Panc1 (cell line): ENCODE data around the gene ATP6V0A4. TPM values are rescaled to one million over a fixed set of nuclear protein-coding genes. Genes with fewer than 3 reads are reported as not detected.

Experiments used
- ATAC-seq: fragments of 200-7000 bp; cut with Tn5 transposase; 2 replicates; pipeline ENCODE4 v1.9.1; 2020; ENCODE audit warnings: mild to moderate bottlenecking, moderate library complexity
- BruUV-seq: library from RNA; stranded (reverse); fragments of 400-500 nt; replicated peaks from 2 replicates; lab custom pipeline; 2021; lab: Mats Ljungman, UMichigan
- CTCF ChIA-PET: fragments of 300-600 bp; sonication (Branson Sonifier 250); formaldehyde crosslinking; loops from one replicate; lab custom pipeline; 2022; ENCODE audit warnings: antibody characterized with exemption; lab: Charles Lee
- POLR2A ChIA-PET: fragments of 300-600 bp; sonication (Branson Sonifier 250); formaldehyde crosslinking; loops from one replicate; lab custom pipeline; 2022; ENCODE audit warnings: antibody characterized with exemption; lab: Charles Lee
- DNase-seq: peaks from one replicate; pipeline ENCODE4 v3.0.0-alpha.2; 2010; ENCODE audit warnings: low read depth, low spot score
- H3K27ac ChIP-seq: 2 replicates; pipeline ENCODE4 v1.5.1; 2011; ENCODE audit warnings: mild to moderate bottlenecking, low read length, inconsistent platforms
- H3K27me3 ChIP-seq: fragments of 200-500 bp; sonication (Bioruptor generic); 2 replicates; pipeline ENCODE4 v1.6.0; 2014; ENCODE audit warnings: low read length, inconsistent platforms; ENCODE audit not compliant: control insufficient read depth, insufficient read depth
- H3K36me3 ChIP-seq: fragments of 200-500 bp; sonication (Bioruptor generic); 2 replicates; pipeline ENCODE4 v1.5.1; 2014; ENCODE audit warnings: inconsistent platforms, mild to moderate bottlenecking, low read length, moderate library complexity; ENCODE audit not compliant: control insufficient read depth, insufficient read depth
- H3K4me1 ChIP-seq: 2 replicates; pipeline ENCODE4 v1.5.1; 2011; ENCODE audit warnings: inconsistent platforms, mild to moderate bottlenecking, low read length, moderate library complexity; ENCODE audit not compliant: control insufficient read depth, insufficient read depth
- H3K4me3 ChIP-seq, 2 experiments: 2 replicates each; pipeline ENCODE4 v1.5.1; 2011 to 2012; ENCODE audit warnings: low read depth in 2 of 2, low read length in 2 of 2, mild to moderate bottlenecking in 2 of 2, inconsistent platforms in 1 of 2, moderate library complexity in 1 of 2
- H3K9me3 ChIP-seq: fragments of 200-500 bp; sonication (Bioruptor generic); 2 replicates; pipeline ENCODE4 v1.5.1; 2014; ENCODE audit warnings: low read depth, mild to moderate bottlenecking, inconsistent platforms, low read length, moderate library complexity; ENCODE audit not compliant: control insufficient read depth, insufficient read depth
- POLR2AphosphoS5 ChIP-seq: IDR thresholded peaks from 2 replicates; pipeline ENCODE4 v1.6.1; 2012; ENCODE audit warnings: mild to moderate bottlenecking, low read depth, low read length, moderate library complexity
- SIN3A ChIP-seq: IDR thresholded peaks from 2 replicates; pipeline ENCODE4 v1.6.1; 2012; ENCODE audit warnings: low read depth, mild to moderate bottlenecking, low read length, moderate library complexity, borderline replicate concordance; ENCODE audit not compliant: insufficient read depth
- TCF7L2 ChIP-seq: IDR thresholded peaks from 2 replicates; pipeline ENCODE4 v1.6.1; 2011; ENCODE audit warnings: mild to moderate bottlenecking, low read depth, low read length, inconsistent platforms
- in situ Hi-C: cut with HindIII; loops from 2 replicates; pipeline ENCODE4 v1.10.0; 2016; ENCODE audit warnings: low sequenced_read_pairs, low pct_unique_long_range_greater_than_20kb
- intact Hi-C: fragments of 100-400 bp; cut with micrococcal nuclease; formaldehyde crosslinking; loops from one replicate; pipeline ENCODE4 v1.10.0; 2022; ENCODE audit not compliant: unreplicated experiment
- total RNA-seq: library from RNA; stranded (reverse); gene quantifications from one replicate; pipeline ENCODE4 v1.2.1, GENCODE V29; 2021; ENCODE audit not compliant: unreplicated experiment
- TF ChIP-seq, protein P1 (sequence below): fragments of 450-650 bp; IDR thresholded peaks from 2 replicates; pipeline ENCODE4 v1.5.1; 2017; ENCODE audit warnings: mild to moderate bottlenecking
- TF ChIP-seq, protein P2 (sequence below), 2 experiments: IDR thresholded peaks; 2 replicates each; pipeline ENCODE4 v1.6.1; 2011 to 2012; ENCODE audit warnings: low read depth in 2 of 2, control low read depth in 1 of 2, low read length in 1 of 2, mild to moderate bottlenecking in 1 of 2, moderate library complexity in 1 of 2; ENCODE audit not compliant: insufficient read depth in 1 of 2

ATP6V0A4 gene
- total RNA-seq, 1 experiment from 2014 or later = 0.15 TPM

DNA sequence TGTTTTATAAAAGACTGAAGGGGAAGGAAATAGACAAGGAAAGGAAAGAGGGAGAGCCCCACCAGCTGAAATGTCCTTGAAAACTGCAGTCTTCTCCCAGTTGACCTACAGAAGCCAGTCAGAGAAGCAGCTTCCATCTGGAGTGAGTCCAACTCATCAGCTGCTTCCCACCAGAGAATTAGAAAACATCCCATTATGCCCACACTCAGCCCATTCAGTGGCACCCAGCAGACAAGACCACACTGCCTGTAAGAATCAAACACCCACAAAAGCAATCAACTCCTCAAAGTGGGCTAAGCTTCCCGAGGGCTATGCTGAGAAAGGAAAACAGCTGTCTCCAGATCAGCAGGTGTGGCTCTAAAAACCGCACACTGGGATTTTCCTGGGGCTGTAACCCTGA, 29.8 kb downstream of the ATP6V0A4 start:
- in situ Hi-C loops = no loop called here
- Histone ChIP-seq H3K4me1 (no peaks in the 10 kb centered on the region), H3K36me3 (no peaks in the 10 kb centered on the region), H3K27ac (no peak overlapping the region), H3K4me3 (no peak overlapping the region), H3K9me3 (no peaks in the 10 kb centered on the region), H3K27me3 (no peaks in the 10 kb centered on the region)
- DNase-seq (no peak), ATAC-seq (no peak)
- TF ChIP-seq TCF7L2 = no peak
- no peak for TF ChIP-seq SIN3A
- ChIA-PET POLR2A (no interaction called here), CTCF (no interaction called here)
- intact Hi-C loops = no loop called here
- no TSS peak for BruUV-seq

DNA sequence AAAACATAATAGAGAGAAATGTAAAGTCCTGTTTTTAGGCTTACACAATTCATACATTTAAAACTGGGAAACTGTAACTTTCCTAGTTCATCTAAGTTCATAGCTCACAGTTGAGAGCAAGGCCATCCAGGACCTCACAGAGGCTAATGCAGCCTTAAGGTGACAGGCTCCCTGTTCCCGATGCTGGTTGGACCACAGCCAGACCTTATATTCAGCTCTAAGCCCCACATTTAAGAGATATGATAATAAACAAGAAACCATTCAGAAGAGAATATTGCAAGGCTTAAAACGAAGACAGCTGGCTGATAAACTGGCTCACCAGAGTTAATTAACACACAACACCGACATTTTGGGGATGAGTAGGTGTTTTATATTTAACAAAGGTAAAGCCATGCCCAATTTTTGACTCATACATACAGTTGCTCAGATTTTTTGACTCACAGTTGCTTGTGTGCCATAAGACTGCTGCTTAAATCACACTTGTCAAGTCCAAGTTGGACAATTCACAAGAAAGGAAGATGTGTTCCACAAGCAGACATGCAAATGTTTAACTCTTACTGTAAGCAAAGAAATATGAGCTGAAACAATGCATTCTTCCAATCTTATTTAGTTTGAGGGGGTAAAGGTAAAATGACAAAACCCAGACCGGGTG, 41.3 kb downstream of the ATP6V0A4 start:
- no peaks in the 10 kb centered on the region for H3K27me3 ChIP-seq
- peaks cover 8% of the 10 kb centered on the region for H3K4me1 ChIP-seq
- TF ChIP-seq, protein P1, sequence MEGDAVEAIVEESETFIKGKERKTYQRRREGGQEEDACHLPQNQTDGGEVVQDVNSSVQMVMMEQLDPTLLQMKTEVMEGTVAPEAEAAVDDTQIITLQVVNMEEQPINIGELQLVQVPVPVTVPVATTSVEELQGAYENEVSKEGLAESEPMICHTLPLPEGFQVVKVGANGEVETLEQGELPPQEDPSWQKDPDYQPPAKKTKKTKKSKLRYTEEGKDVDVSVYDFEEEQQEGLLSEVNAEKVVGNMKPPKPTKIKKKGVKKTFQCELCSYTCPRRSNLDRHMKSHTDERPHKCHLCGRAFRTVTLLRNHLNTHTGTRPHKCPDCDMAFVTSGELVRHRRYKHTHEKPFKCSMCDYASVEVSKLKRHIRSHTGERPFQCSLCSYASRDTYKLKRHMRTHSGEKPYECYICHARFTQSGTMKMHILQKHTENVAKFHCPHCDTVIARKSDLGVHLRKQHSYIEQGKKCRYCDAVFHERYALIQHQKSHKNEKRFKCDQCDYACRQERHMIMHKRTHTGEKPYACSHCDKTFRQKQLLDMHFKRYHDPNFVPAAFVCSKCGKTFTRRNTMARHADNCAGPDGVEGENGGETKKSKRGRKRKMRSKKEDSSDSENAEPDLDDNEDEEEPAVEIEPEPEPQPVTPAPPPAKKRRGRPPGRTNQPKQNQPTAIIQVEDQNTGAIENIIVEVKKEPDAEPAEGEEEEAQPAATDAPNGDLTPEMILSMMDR = no peak
- TF ChIP-seq, protein P2, sequence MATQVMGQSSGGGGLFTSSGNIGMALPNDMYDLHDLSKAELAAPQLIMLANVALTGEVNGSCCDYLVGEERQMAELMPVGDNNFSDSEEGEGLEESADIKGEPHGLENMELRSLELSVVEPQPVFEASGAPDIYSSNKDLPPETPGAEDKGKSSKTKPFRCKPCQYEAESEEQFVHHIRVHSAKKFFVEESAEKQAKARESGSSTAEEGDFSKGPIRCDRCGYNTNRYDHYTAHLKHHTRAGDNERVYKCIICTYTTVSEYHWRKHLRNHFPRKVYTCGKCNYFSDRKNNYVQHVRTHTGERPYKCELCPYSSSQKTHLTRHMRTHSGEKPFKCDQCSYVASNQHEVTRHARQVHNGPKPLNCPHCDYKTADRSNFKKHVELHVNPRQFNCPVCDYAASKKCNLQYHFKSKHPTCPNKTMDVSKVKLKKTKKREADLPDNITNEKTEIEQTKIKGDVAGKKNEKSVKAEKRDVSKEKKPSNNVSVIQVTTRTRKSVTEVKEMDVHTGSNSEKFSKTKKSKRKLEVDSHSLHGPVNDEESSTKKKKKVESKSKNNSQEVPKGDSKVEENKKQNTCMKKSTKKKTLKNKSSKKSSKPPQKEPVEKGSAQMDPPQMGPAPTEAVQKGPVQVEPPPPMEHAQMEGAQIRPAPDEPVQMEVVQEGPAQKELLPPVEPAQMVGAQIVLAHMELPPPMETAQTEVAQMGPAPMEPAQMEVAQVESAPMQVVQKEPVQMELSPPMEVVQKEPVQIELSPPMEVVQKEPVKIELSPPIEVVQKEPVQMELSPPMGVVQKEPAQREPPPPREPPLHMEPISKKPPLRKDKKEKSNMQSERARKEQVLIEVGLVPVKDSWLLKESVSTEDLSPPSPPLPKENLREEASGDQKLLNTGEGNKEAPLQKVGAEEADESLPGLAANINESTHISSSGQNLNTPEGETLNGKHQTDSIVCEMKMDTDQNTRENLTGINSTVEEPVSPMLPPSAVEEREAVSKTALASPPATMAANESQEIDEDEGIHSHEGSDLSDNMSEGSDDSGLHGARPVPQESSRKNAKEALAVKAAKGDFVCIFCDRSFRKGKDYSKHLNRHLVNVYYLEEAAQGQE (IDR thresholded peaks at IDR 0.05; ENCODE audit: insufficient read depth in 1 of 2, low read depth in 2 of 2, low read length in 1 of 2) = no peak
- no peak for TF ChIP-seq POLR2AphosphoS5
- H3K9me3 ChIP-seq = no peaks in the 10 kb centered on the region
- intact Hi-C loops (no loop called here), in situ Hi-C loops (no loop called here)
- no peak for DNase-seq
- CTCF ChIA-PET = interaction anchor here (0.6 kb wide), 1 partner anchor 535 kb away, joined by 3 read pairs; no protein-coding TSS in a partner anchor
- H3K27ac ChIP-seq = no peak overlapping the region
- POLR2A ChIA-PET = no interaction called here
- no peaks in the 10 kb centered on the region for H3K36me3 ChIP-seq
- no peak overlapping the region for H3K4me3 ChIP-seq
- BruUV-seq = no TSS peak
- ATAC-seq = no peak
